K562 (cell line): ENCODE data around the gene RAB26. TPM values are rescaled to one million over a fixed set of nuclear protein-coding genes. Genes with fewer than 3 reads are reported as not detected.
A peak's percentile ranks its signal among the peaks of the same experiment; 100 is the strongest.

Experiments used
- ATAC-seq: fragments of 200-7000 bp; cut with Tn5 transposase; 3 replicates; pipeline ENCODE4 v1.9.1; 2020; ENCODE audit warnings: moderate library complexity
- BruUV-seq: library from RNA; stranded (reverse); fragments of 400-500 nt; replicated peaks from 2 replicates; lab custom pipeline; 2021; lab: Mats Ljungman, UMichigan
- CTCF ChIA-PET: fragments of 300-600 bp; formaldehyde crosslinking; extraction: SDS; loops from one replicate; lab custom pipeline; 2021; ENCODE audit warnings: low intra/inter-chr PET ratio; lab: Yijun Ruan, JAX
- POLR2A ChIA-PET: fragments of 300-600, 350-650 bp; sonication (Branson Sonifier 250); formaldehyde crosslinking; extraction: SDS; loops from one replicate; lab custom pipeline; 2021; ENCODE audit warnings: antibody characterized with exemption, inconsistent platforms; lab: Yijun Ruan, JAX
- DNase-seq, 4 experiments: peaks; one replicate each; pipeline versions ENCODE4 v3.0.0 to v3.0.0-alpha.2; 2011 to 2018; ENCODE audit warnings: low spot score in 3 of 4, mixed read lengths in 3 of 4; ENCODE audit errors: extremely low read depth in 1 of 4
- FAIRE-seq: peaks from 2 replicates; lab custom pipeline; 2011; peaks lifted over from hg19 to GRCh38; lab: Jason Lieb, UNC
- H2AFZ ChIP-seq: 2 replicates; pipeline ENCODE4 v1.6.0; 2011; ENCODE audit warnings: low read depth, low read length, control low read depth, inconsistent platforms
- H3K27ac ChIP-seq: fragments of 200-600 bp; 3 replicates; pipeline ENCODE4 v1.8.0; 2011; ENCODE audit warnings: low read depth, mild to moderate bottlenecking, control low read depth, inconsistent platforms, low read length, moderate library complexity, mixed read lengths; ENCODE audit errors: extremely low read depth
- H3K27me3 ChIP-seq, 2 experiments: fragments of 300-600 bp in 1 of 2; 2 replicates in 1 of 2; 3 replicates in 1 of 2; pipeline versions ENCODE4 v1.6.0 to v1.8.0; 2011; ENCODE audit warnings: inconsistent platforms in 2 of 2, low read length in 2 of 2, mild to moderate bottlenecking in 1 of 2, mixed read lengths in 1 of 2, moderate library complexity in 1 of 2; ENCODE audit not compliant: control insufficient read depth in 2 of 2, insufficient read depth in 2 of 2
- H3K36me3 ChIP-seq: fragments of 300-600 bp; 3 replicates; pipeline ENCODE4 v1.8.0; 2011; ENCODE audit warnings: mild to moderate bottlenecking, low read length, inconsistent platforms; ENCODE audit not compliant: control insufficient read depth, insufficient read depth
- H3K4me1 ChIP-seq, 2 experiments: fragments of 200-600 bp in 1 of 2; replicated peaks in 1 of 2; 2 replicates in 1 of 2; 3 replicates in 1 of 2; pipeline versions ENCODE4 v1.5.1 to v1.8.0; 2011; ENCODE audit warnings: inconsistent platforms in 2 of 2, low read length in 2 of 2, mild to moderate bottlenecking in 1 of 2, mixed read lengths in 1 of 2, moderate library complexity in 1 of 2; ENCODE audit not compliant: control insufficient read depth in 2 of 2, insufficient read depth in 2 of 2
- H3K4me2 ChIP-seq: 2 replicates; pipeline ENCODE4 v1.6.1; 2011; ENCODE audit warnings: low read length, control low read depth, inconsistent platforms, mixed read lengths; ENCODE audit not compliant: insufficient read depth
- H3K4me3 ChIP-seq: fragments of 200-600 bp; sonication (generic), shearing (Covaris generic); 2 replicates; pipeline ENCODE4 v1.5.1; 2016; ENCODE audit warnings: control low read depth, inconsistent platforms
- H3K79me2 ChIP-seq: fragments of 200-600 bp; 3 replicates; pipeline ENCODE4 v1.8.0; 2011; ENCODE audit warnings: low read length, inconsistent platforms; ENCODE audit not compliant: control insufficient read depth, insufficient read depth
- H3K9ac ChIP-seq, 2 experiments: 2 replicates each; pipeline versions ENCODE4 v1.6.0 to v1.6.1; 2011; ENCODE audit warnings: low read depth in 2 of 2, low read length in 2 of 2, control low read depth in 1 of 2, inconsistent platforms in 1 of 2, mild to moderate bottlenecking in 1 of 2, mixed read lengths in 1 of 2; ENCODE audit not compliant: insufficient read depth in 1 of 2
- H3K9me1 ChIP-seq: one replicate; pipeline ENCODE4 v1.6.0; 2011; ENCODE audit warnings: inconsistent platforms, mild to moderate bottlenecking, low read length, moderate library complexity; ENCODE audit not compliant: control insufficient read depth, insufficient read depth
- H3K9me3 ChIP-seq: replicated peaks from 2 replicates; pipeline ENCODE4 v1.5.1; 2011; ENCODE audit warnings: low read depth, low read length, inconsistent platforms; ENCODE audit not compliant: control insufficient read depth, insufficient read depth
- H4K20me1 ChIP-seq: replicated peaks from 2 replicates; pipeline ENCODE4 v1.6.1; 2011; ENCODE audit warnings: low read length, inconsistent platforms, mixed read lengths; ENCODE audit not compliant: control insufficient read depth, insufficient read depth
- COPS2 ChIP-seq: fragments of 450-650 bp; conservative IDR thresholded peaks from 2 replicates; pipeline ENCODE4 v1.6.1; 2016; ENCODE audit warnings: mild to moderate bottlenecking, moderate library complexity
- HBP1 ChIP-seq: fragments of 450-650 bp; formaldehyde crosslinking; IDR thresholded peaks from 2 replicates; pipeline ENCODE4 v1.4.0; 2022; ENCODE audit warnings: missing genetic modification characterization
- LARP7 ChIP-seq: fragments of 450-650 bp; IDR thresholded peaks from 2 replicates; pipeline ENCODE4 v1.6.1; 2016
- POLR2G ChIP-seq: fragments of 200-400 bp; formaldehyde crosslinking; IDR thresholded peaks from 2 replicates; pipeline ENCODE4 v1.6.1; 2017; ENCODE audit warnings: low read depth, mild to moderate bottlenecking, antibody characterized with exemption, low read length, moderate library complexity
- SIN3B ChIP-seq: fragments of 450-650 bp; IDR thresholded peaks from 2 replicates; pipeline ENCODE4 v1.6.1; 2017; ENCODE audit warnings: low read depth, mild to moderate bottlenecking, moderate library complexity
- SMARCA4 ChIP-seq: fragments of 450-650 bp; IDR thresholded peaks from 2 replicates; pipeline ENCODE4 v1.6.1; 2016
- ZEB2 ChIP-seq: fragments of 450-650 bp; IDR thresholded peaks from 2 replicates; pipeline ENCODE4 v1.6.1; 2016
- ZNF175 ChIP-seq: fragments of 200-800 bp; sonication (Bioruptor generic); IDR thresholded peaks from 2 replicates; pipeline ENCODE4 v1.6.1; 2016; ENCODE audit warnings: low read depth, mild to moderate bottlenecking, missing genetic modification characterization, missing compliant biosample characterization
- ZNF280A ChIP-seq: fragments of 450-650 bp; IDR thresholded peaks from 2 replicates; pipeline ENCODE4 v1.6.1; 2018; ENCODE audit warnings: mild to moderate bottlenecking, low read depth; ENCODE audit not compliant: partially characterized antibody
- ZNF311 ChIP-seq: fragments of 250-450 bp; sonication (Bioruptor Pico); IDR thresholded peaks from 2 replicates; pipeline ENCODE4 v1.4.0; 2020; ENCODE audit warnings: mild to moderate bottlenecking, moderate library complexity
- WGBS: fragments of 100-300 bp; shearing (Covaris generic); methylation state at CpG from one replicate; pipeline ENCODE4 v1.1.6; 2016; ENCODE audit warnings: low coverage, mixed read lengths; ENCODE audit not compliant: insufficient coverage; ENCODE audit errors: missing lambda C conversion rate; 5-methylcytosine and 5-hydroxymethylcytosine counted together
- in situ Hi-C: fragments of 300-500 bp; cut with MboI; formaldehyde crosslinking; loops from 4 replicates; pipeline ENCODE4 v1.15.0; 2018; ENCODE audit warnings: inconsistent platforms, mixed read lengths
- intact Hi-C: fragments of 100-400 bp; cut with micrococcal nuclease; formaldehyde crosslinking; loops from 2 replicates; pipeline ENCODE4 v1.14.2; 2022
- polyA plus RNA-seq, 8 experiments: library from polyadenylated mRNA; depleted of rRNA in 4 of 8; stranded (reverse) in 5 of 8; unstranded in 3 of 8; fragments of >200 nt; fragmentation: Nextera tagmentation in 2 of 8; fragmentation: Illumina TruSeq in 1 of 8; extraction: Ambion mirVana in 2 of 8; extraction: Trizol in 1 of 8; gene quantifications; 2 replicates each; pipeline versions ENCODE4 v1.2.1 to v1.2.3, GENCODE V29; 2011 to 2014; ENCODE audit warnings: inconsistent platforms in 1 of 8, missing spikeins in 1 of 8
- total RNA-seq, 7 experiments: library from RNA; depleted of rRNA in 6 of 7; stranded (reverse); fragments of >200 nt in 6 of 7; fragmentation: Illumina TruSeq in 2 of 7; extraction: Trizol in 2 of 7; gene quantifications; 2 replicates each; pipeline versions ENCODE4 v1.2.1 to v1.2.3, GENCODE V29; 2011 to 2021; ENCODE audit warnings: low replicate concordance in 1 of 7

Gene RAB26
- total and polyA plus RNA-seq, 9 of the 15 experiments (the other 6 are each of a cell fraction or from before 2014, with no cell fraction given) = 0.25 to 6.1 (median 2.1) TPM

GRCh38 chr16:2165861-2166260, 17.4 kb downstream of the RAB26 start:
- Histone ChIP-seq H3K4me3 (no peak overlapping the region), H3K79me2 (peaks cover 40% of the 10 kb centered on the region), H4K20me1 (no peaks in the 10 kb centered on the region), H3K27me3 (no peaks in the 10 kb centered on the region), H3K4me1 (peaks cover 0 to 54% of the 10 kb centered on the region in 2 experiments; a peak in 2 of 5 replicates), H3K4me2 (no peak overlapping the region), H3K9ac (peak overlapping the region in 1 of 2 experiments; percentile 68; a peak in 1 of 4 replicates), H3K9me3 (peaks cover 3% of the 10 kb centered on the region), H3K27ac (no peak overlapping the region)
- intact Hi-C loops = no loop called here
- BruUV-seq = no TSS peak
- CTCF ChIA-PET = no interaction called here
- DNase-seq = no peak
- 86% methylated on average over 5 of the region's 12 CpGs for WGBS
- FAIRE-seq = no peak
- TF ChIP-seq LARP7 (no peak), COPS2 (no peak), HBP1 (CRISPR knock-in tag) (no peak), ZEB2 (no peak), ZNF280A (no peak), SMARCA4 (no peak), ZNF311 (CRISPR knock-in tag) (no peak), SIN3B (no peak), POLR2G (no peak), ZNF175 (no peak)
- TF ChIP-seq, all 486 proteins: peak for 0
- Histone ChIP-seq H2AFZ (no peak overlapping the region), H3K9me1 (no peaks in the 10 kb centered on the region), H3K36me3 (peaks cover 63% of the 10 kb centered on the region)
- POLR2A ChIA-PET = interaction anchor here (4.8 kb wide), 1 partner anchor 11 kb away, joined by 46 read pairs; the partner anchor contains the start of gene TRAF7
- no peak for ATAC-seq
- in situ Hi-C loops = no loop called here
